NCI-H187 (cell line): Measurements from ENCODE around the gene CCDC88B.

ENCODE experiments used
- DNase-seq, 2 experiments: peaks; one replicate each; lab custom pipeline; 2025; lab: John Stamatoyannopoulos, UW

Gene CCDC88B

GRCh38 chr11:64359712-64360445 lies 19.9 kb downstream of the CCDC88B start:
- no peak for DNase-seq

- DNase-seq = no peak
These were observed 20.5 kb downstream of the CCDC88B start for GRCh38 chr11:64360448-64360921.

GRCh38 chr11:64361659-64362058 lies 21.7 kb downstream of the CCDC88B start:
- DNase-seq = no peak

GRCh38 chr11:64362339-64362738 lies 22.3 kb downstream of the CCDC88B start:
- DNase-seq = no peak

GRCh38 chr11:64364435-64364834 lies 24.4 kb downstream of the CCDC88B start:
- DNase-seq = no peak

GRCh38 chr11:64364911-64365310 lies 24.9 kb downstream of the CCDC88B start:
- DNase-seq = no peak

GRCh38 chr11:64366751-64367150 lies 26.7 kb downstream of the CCDC88B start:
- no peak for DNase-seq

- DNase-seq = no peak
These were observed 28.1 kb downstream of the CCDC88B start for GRCh38 chr11:64367931-64368672.

GRCh38 chr11:64368673-64369074 lies 28.7 kb downstream of the CCDC88B start:
- no peak for DNase-seq

- no peak for DNase-seq
These were observed 29.7 kb downstream of the CCDC88B start for GRCh38 chr11:64369440-64370421.

- no peak for DNase-seq
These were observed 31.2 kb downstream of the CCDC88B start for GRCh38 chr11:64371201-64371600.

GRCh38 chr11:64372021-64372420 lies 32.0 kb downstream of the CCDC88B start:
- no peak for DNase-seq

GRCh38 chr11:64372802-64373597 lies 33.0 kb downstream of the CCDC88B start:
- DNase-seq = no peak

- no peak for DNase-seq
These were observed 33.6 kb downstream of the CCDC88B start for GRCh38 chr11:64373598-64373974.

- no peak for DNase-seq
These were observed 36.1 kb downstream of the CCDC88B start for GRCh38 chr11:64376071-64376470.

- peak in 1 of 2 experiments; percentile 42 for DNase-seq
These were observed 38.4 kb downstream of the CCDC88B start for GRCh38 chr11:64378335-64378880.

GRCh38 chr11:64379160-64379559 lies 39.2 kb downstream of the CCDC88B start:
- no peak for DNase-seq

- DNase-seq = no peak
These were observed 40.1 kb downstream of the CCDC88B start for GRCh38 chr11:64379817-64380709.

- DNase-seq = no peak
These were observed 41.3 kb downstream of the CCDC88B start for GRCh38 chr11:64381350-64381749.

- no peak for DNase-seq
These were observed 42.0 kb downstream of the CCDC88B start for GRCh38 chr11:64382047-64382446.
